Endothelial cell (in vitro differentiated cells): ENCODE measurements around the gene SCP2. TPM values are rescaled to one million over a fixed set of nuclear protein-coding genes. Genes with fewer than 3 reads are reported as not detected.

Experiments used
- DNase-seq: peaks from one replicate; pipeline ENCODE4 v3.0.0; 2021; ENCODE audit warnings: low spot score
- H3K27ac Mint-ChIP-seq: one replicate; pipeline ENCODE4 v1.8.0; 2021; ENCODE audit warnings: mixed read lengths, inconsistent platforms; ENCODE audit not compliant: unreplicated experiment
- H3K27me3 Mint-ChIP-seq: one replicate; pipeline ENCODE4 v1.8.0; 2021; ENCODE audit warnings: mild to moderate bottlenecking, moderate library complexity, mixed read lengths, inconsistent platforms; ENCODE audit not compliant: unreplicated experiment
- H3K36me3 Mint-ChIP-seq: one replicate; pipeline ENCODE4 v1.8.0; 2021; ENCODE audit warnings: mild to moderate bottlenecking, low read depth, mixed read lengths, inconsistent platforms; ENCODE audit not compliant: unreplicated experiment
- H3K4me1 Mint-ChIP-seq: one replicate; pipeline ENCODE4 v1.8.0; 2021; ENCODE audit warnings: mild to moderate bottlenecking, mixed read lengths, inconsistent platforms; ENCODE audit not compliant: unreplicated experiment
- H3K4me3 Mint-ChIP-seq: one replicate; pipeline ENCODE4 v1.8.0; 2021; ENCODE audit warnings: mild to moderate bottlenecking, mixed read lengths, inconsistent platforms; ENCODE audit not compliant: unreplicated experiment
- H3K9me3 Mint-ChIP-seq: one replicate; pipeline ENCODE4 v1.8.0; 2021; ENCODE audit warnings: mixed read lengths, inconsistent platforms; ENCODE audit not compliant: unreplicated experiment
- total RNA-seq: library from RNA; stranded (reverse); fragmentation: NEBNext Ultra II Directional; extraction: Animal tissue kit (Norgen Biotek cat#: 25700); gene quantifications from one replicate; pipeline ENCODE4 v1.2.1, GENCODE V29; 2021; ENCODE audit not compliant: unreplicated experiment
- TF ChIP-seq, protein P1 (sequence below): fragments of 200-600 bp; sonication (generic); IDR thresholded peaks from one replicate; pipeline ENCODE4 v1.5.0; 2021; ENCODE audit warnings: antibody characterized with exemption; ENCODE audit not compliant: unreplicated experiment

The SCP2 gene
- total RNA-seq, 1 donor from 2014 or later = 93.2 TPM

DNA sequence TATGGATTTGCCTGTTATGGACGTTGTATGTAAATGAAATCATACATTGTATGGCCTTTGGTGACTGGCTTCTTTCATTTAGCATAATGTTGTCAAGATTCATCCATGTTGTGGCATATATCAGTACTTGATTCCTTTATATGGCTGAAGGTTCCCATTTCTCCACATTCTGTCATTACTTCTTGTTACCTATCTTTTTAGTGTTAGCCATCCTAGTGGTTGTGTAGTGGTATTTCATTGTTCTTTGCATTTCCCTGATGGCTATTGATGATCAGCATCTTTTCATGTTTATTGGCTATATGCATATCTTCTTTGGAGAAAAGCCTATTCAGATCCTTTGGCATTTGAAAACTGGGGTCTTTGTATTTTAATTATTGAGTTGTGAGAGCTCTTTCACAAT, 95.1 kb downstream of the SCP2 start:
- Mint-ChIP-seq H3K36me3 (no peaks in the 10 kb centered on the region), H3K9me3 (no peaks in the 10 kb centered on the region), H3K4me1 (no peaks in the 10 kb centered on the region), H3K4me3 (no peak overlapping the region), H3K27me3 (no peaks in the 10 kb centered on the region), H3K27ac (no peak overlapping the region)
- TF ChIP-seq, protein P1, sequence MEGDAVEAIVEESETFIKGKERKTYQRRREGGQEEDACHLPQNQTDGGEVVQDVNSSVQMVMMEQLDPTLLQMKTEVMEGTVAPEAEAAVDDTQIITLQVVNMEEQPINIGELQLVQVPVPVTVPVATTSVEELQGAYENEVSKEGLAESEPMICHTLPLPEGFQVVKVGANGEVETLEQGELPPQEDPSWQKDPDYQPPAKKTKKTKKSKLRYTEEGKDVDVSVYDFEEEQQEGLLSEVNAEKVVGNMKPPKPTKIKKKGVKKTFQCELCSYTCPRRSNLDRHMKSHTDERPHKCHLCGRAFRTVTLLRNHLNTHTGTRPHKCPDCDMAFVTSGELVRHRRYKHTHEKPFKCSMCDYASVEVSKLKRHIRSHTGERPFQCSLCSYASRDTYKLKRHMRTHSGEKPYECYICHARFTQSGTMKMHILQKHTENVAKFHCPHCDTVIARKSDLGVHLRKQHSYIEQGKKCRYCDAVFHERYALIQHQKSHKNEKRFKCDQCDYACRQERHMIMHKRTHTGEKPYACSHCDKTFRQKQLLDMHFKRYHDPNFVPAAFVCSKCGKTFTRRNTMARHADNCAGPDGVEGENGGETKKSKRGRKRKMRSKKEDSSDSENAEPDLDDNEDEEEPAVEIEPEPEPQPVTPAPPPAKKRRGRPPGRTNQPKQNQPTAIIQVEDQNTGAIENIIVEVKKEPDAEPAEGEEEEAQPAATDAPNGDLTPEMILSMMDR = no peak
- DNase-seq = no peak

DNA sequence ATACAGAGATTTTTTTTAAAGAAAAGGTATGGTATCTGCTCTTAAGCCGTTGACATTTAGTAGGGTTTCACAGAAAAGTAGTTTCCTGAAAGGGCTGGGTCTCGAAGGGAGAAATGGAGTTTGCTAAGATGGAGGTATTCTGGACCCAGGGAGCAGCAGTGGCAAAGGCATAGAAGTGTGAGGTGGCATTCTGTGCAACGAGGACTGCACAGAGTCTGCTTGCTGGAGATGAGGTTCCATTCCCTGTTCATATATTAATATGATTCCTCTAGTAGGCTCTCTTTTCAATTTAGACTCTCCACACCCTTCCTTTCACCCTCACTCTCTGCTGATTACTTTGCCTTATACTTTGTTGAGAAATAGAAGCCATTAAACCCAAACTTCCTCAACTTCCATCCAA, 96.5 kb downstream of the SCP2 start:
- Mint-ChIP-seq H3K4me1 (no peaks in the 10 kb centered on the region), H3K36me3 (no peaks in the 10 kb centered on the region), H3K27ac (no peak overlapping the region), H3K4me3 (no peak overlapping the region), H3K27me3 (no peaks in the 10 kb centered on the region), H3K9me3 (no peaks in the 10 kb centered on the region)
- DNase-seq = no peak
- TF ChIP-seq, protein P1 = no peak

DNA sequence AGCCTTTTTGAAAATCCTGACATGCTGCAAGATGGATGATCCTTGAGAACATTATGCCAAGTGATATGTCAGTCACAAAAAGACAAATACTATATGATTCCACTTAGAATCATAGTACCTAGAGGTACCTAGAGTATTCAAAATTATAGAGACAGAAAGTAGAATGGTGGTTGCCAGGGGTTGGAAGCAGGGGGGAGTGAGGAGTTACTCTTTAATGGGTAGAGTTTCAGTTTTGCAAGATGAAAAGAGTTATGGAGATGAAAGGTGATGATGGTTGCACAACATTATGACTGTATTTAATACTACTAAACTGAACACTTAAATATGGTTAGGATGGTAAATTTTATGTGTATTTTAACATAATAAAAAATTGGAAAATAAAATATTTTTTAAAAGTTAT, 97.0 kb downstream of the SCP2 start:
- DNase-seq = no peak
- H3K4me1 Mint-ChIP-seq = no peaks in the 10 kb centered on the region
- H3K36me3 Mint-ChIP-seq = no peaks in the 10 kb centered on the region
- H3K27ac Mint-ChIP-seq = no peak overlapping the region
- H3K9me3 Mint-ChIP-seq = no peaks in the 10 kb centered on the region
- no peak overlapping the region for H3K4me3 Mint-ChIP-seq
- H3K27me3 Mint-ChIP-seq = no peaks in the 10 kb centered on the region
- TF ChIP-seq, protein P1 = no peak

DNA sequence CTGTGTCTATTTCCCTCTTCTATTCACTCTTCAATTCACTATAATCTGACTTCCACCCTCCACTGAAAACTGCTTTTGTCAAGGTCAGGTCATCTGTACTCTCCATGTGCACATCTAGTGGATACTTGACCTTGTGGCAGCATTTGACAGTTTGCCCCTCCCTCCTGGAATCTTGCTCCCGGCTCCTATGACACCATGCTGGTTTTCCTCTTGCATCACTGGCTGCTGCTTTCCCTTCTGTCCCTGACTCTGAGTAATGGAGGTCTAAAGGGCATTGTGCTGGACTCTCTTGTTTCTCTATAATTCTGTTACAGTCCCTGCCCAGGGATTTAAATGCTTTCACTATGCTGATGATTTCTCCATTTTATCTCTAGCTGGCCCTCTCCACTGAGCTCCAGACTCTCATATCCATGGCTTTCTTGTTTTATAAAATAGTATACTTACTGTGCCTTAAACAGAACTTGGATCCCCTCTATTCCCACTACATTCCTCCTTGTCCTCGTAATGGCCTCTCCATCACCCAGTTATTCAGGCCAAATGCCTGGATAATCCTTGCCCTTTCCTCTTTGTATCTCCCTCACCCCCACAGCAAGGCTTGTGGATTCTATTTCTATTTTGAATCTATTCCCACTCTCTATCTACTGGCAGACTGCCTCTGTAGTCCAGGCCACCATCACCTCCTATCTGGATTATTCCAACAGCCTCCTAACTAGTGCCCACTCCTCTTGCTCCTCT, 98.1 kb downstream of the SCP2 start:
- Mint-ChIP-seq H3K9me3 (no peaks in the 10 kb centered on the region), H3K36me3 (no peaks in the 10 kb centered on the region), H3K4me1 (no peaks in the 10 kb centered on the region), H3K27me3 (no peaks in the 10 kb centered on the region), H3K27ac (no peak overlapping the region), H3K4me3 (no peak overlapping the region)
- TF ChIP-seq, protein P1 = no peak
- DNase-seq = no peak

DNA sequence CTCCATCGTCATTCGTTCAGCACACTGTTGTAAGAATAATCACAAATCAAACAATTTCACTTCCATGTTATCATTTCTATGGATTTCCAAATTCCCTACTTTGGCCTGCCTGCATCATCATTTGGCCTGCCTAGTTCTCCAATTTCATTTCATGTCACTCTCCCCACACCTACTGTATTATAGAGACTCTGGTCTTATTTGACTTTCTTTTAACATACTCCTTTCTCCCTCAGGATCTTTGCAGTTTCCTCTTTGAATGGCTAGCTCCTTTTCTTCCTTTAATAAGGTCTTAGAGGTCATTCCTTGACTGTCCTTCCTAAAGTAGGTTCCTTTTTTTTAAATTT, 98.7 kb downstream of the SCP2 start:
- Mint-ChIP-seq H3K36me3 (no peaks in the 10 kb centered on the region), H3K4me3 (no peak overlapping the region), H3K4me1 (no peaks in the 10 kb centered on the region), H3K9me3 (no peaks in the 10 kb centered on the region), H3K27me3 (no peaks in the 10 kb centered on the region), H3K27ac (no peak overlapping the region)
- DNase-seq = no peak
- TF ChIP-seq, protein P1 = no peak
